CD4-positive, CD25-positive, alpha-beta regulatory T cell (primary cell): ENCODE data around the gene PCSK5. TPM values are rescaled to one million over a fixed set of nuclear protein-coding genes. Genes with fewer than 3 reads are reported as not detected.

Experiments
- ATAC-seq, 2 donors: fragments of 150-1000 bp; cut with Tn5 transposase; one replicate each; pipeline ENCODE4 v1.10.0; 2021; ENCODE audit warnings: low read depth in 2 of 2, moderate number of reproducible peaks in 2 of 2, moderate library complexity in 1 of 2
- DNase-seq, 3 donors: peaks; one replicate each; pipeline versions ENCODE4 v3.0.0 to v3.0.0-alpha.2; 2012 to 2022; ENCODE audit warnings: mixed read lengths in 1 of 3
- H3K27ac ChIP-seq: one replicate; pipeline ENCODE4 v1.7.0; 2013; ENCODE audit warnings: mild to moderate bottlenecking, low read length; ENCODE audit not compliant: insufficient read depth, poor library complexity, severe bottlenecking
- H3K27me3 ChIP-seq: one replicate; pipeline ENCODE4 v1.7.0; 2013; ENCODE audit warnings: low read length; ENCODE audit not compliant: control insufficient read depth, insufficient read depth
- H3K36me3 ChIP-seq: one replicate; pipeline ENCODE4 v1.7.0; 2013; ENCODE audit warnings: mild to moderate bottlenecking, low read length, moderate library complexity; ENCODE audit not compliant: control insufficient read depth, insufficient read depth
- H3K4me1 ChIP-seq: 2 replicates; pipeline ENCODE4 v1.7.0; 2013; ENCODE audit warnings: mild to moderate bottlenecking, low read length; ENCODE audit not compliant: insufficient read depth, control insufficient read depth, poor library complexity, severe bottlenecking
- H3K4me3 ChIP-seq: one replicate; pipeline ENCODE4 v1.7.0; 2013; ENCODE audit warnings: low read depth, mild to moderate bottlenecking, low read length, moderate library complexity
- H3K9me3 ChIP-seq, 2 experiments: 1 replicate in 1 of 2; 2 replicates in 1 of 2; pipeline ENCODE4 v1.7.0; 2013; ENCODE audit warnings: low read length in 2 of 2, mild to moderate bottlenecking in 1 of 2, moderate library complexity in 1 of 2; ENCODE audit not compliant: control insufficient read depth in 2 of 2
- H3K27ac Mint-ChIP-seq, 3 donors: one replicate each; pipeline ENCODE4 v1.8.0; 2020 to 2022; ENCODE audit warnings: mild to moderate bottlenecking in 3 of 3, mixed read lengths in 3 of 3, moderate library complexity in 2 of 3
- H3K27me3 Mint-ChIP-seq: one replicate; pipeline ENCODE4 v1.8.0; 2022; ENCODE audit warnings: mild to moderate bottlenecking, mixed read lengths
- H3K36me3 Mint-ChIP-seq: one replicate; pipeline ENCODE4 v1.8.0; 2020; ENCODE audit warnings: mixed read lengths
- H3K4me1 Mint-ChIP-seq, 4 donors: one replicate each; pipeline ENCODE4 v1.8.0; 2020 to 2022; ENCODE audit warnings: mixed read lengths in 4 of 4, mild to moderate bottlenecking in 1 of 4
- H3K4me3 Mint-ChIP-seq, 4 donors: one replicate each; pipeline ENCODE4 v1.8.0; 2020 to 2022; ENCODE audit warnings: mild to moderate bottlenecking in 4 of 4, mixed read lengths in 4 of 4, moderate library complexity in 3 of 4
- H3K9me3 Mint-ChIP-seq, 7 donors: one replicate each; pipeline ENCODE4 v1.8.0; 2020 to 2022; ENCODE audit warnings: mixed read lengths in 7 of 7, mild to moderate bottlenecking in 3 of 7, moderate library complexity in 2 of 7
- polyA plus RNA-seq, 4 donors: library from polyadenylated mRNA; unstranded; fragments of 300-500 nt; fragmentation: Illumina TruSeq; gene quantifications; one replicate each; pipeline ENCODE4 v1.2.3, GENCODE V29; 2021
- total RNA-seq: library from RNA; stranded (reverse); gene quantifications from one replicate; pipeline ENCODE4 v1.2.3, GENCODE V29; 2022

PCSK5 gene
- total and polyA plus RNA-seq, 5 donors from 2014 or later = 0.47 to 2.7 (median 2.0) TPM

DNA sequence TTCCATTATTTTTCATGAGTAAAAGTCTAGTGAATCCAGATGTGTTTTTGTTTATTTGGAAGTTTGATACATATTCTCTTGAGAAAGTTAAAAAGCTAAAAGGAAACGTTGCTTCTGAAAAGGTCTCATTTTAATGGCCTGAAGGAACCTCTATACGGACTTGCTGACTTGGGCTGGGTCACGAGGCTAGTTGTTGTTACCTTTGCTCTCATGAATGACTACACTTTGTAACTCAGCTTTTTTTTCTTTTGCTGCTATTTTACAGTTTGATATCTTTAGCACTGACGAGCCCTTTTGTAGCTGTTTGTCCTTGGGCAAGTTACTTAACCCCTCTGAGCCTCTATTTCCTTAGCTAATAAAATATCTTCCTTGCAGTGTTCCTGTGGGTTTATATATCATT lies 211.5 kb downstream of the PCSK5 start:
- H3K9me3 ChIP-seq = no peaks in the 10 kb centered on the region
- no peak overlapping the region for H3K4me3 ChIP-seq
- no peak overlapping the region for H3K4me3 Mint-ChIP-seq
- H3K27ac ChIP-seq = no peak overlapping the region
- H3K4me1 ChIP-seq = no peaks in the 10 kb centered on the region
- H3K36me3 Mint-ChIP-seq = peaks cover 9% of the 10 kb centered on the region
- peaks cover 0 to 2% (median 0%) of the 10 kb centered on the region in 7 donors for H3K9me3 Mint-ChIP-seq
- H3K27me3 ChIP-seq = no peaks in the 10 kb centered on the region
- H3K4me1 Mint-ChIP-seq = peaks cover 0 to 3% (median under 1%) of the 10 kb centered on the region in 4 donors
- ATAC-seq = no peak
- H3K36me3 ChIP-seq = no peaks in the 10 kb centered on the region
- no peak overlapping the region for H3K27ac Mint-ChIP-seq
- DNase-seq = no peak
- H3K27me3 Mint-ChIP-seq = peaks cover 4% of the 10 kb centered on the region

DNA sequence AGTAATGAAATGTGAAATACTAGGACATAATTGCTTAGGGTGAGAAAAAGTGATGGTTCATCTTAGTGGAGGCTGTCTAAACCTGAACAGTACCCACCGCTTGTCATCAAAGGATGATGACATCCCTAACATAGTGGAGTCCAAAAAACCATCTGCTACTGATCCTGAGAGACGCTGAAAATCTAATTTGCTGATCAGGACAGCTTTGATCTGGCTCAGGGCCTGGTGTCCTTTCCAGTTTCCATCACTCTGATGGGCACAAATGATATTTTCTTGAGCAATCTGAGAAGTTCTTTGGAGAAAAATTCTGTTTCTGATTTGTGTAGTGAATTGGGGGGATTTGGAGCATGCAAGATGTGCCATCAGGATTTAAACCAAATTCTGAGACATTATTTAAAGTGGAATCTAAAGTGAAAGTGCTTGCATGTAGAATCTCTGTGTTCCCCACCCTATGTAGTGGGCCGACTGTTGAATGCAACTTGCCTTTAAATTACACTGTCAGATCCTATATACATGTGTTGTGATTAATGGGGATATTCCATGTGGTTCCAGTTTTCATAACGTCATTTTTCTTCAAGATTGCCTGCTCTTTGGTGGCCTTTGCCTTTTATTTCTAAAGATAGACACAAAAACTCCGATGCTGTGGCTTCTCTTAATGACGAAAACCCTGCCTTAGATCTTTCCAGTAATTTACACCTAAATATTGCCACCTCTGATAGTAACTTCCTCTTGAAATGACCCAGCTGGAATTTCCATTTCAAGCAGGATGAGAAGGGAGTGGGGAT lies 213.2 kb downstream of the PCSK5 start:
- Histone ChIP-seq H3K27me3 (no peaks in the 10 kb centered on the region), H3K4me3 (no peak overlapping the region), H3K4me1 (no peaks in the 10 kb centered on the region), H3K9me3 (no peaks in the 10 kb centered on the region), H3K27ac (no peak overlapping the region), H3K36me3 (no peaks in the 10 kb centered on the region)
- peaks cover 11% of the 10 kb centered on the region for H3K36me3 Mint-ChIP-seq
- no peak overlapping the region for H3K27ac Mint-ChIP-seq
- H3K27me3 Mint-ChIP-seq = peaks cover 4% of the 10 kb centered on the region
- H3K4me1 Mint-ChIP-seq = peaks cover 0 to 3% (median under 1%) of the 10 kb centered on the region in 4 donors
- no peak for ATAC-seq
- no peak for DNase-seq
- H3K9me3 Mint-ChIP-seq = peaks cover 0 to 2% (median 0%) of the 10 kb centered on the region in 7 donors
- H3K4me3 Mint-ChIP-seq = no peak overlapping the region

GRCh38 chr9:76107482-76107881 lies 217.0 kb downstream of the PCSK5 start:
- no peaks in the 10 kb centered on the region for H3K36me3 ChIP-seq
- H3K4me3 Mint-ChIP-seq = no peak overlapping the region
- no peak overlapping the region for H3K4me3 ChIP-seq
- peaks cover 0 to 2% (median 0%) of the 10 kb centered on the region in 7 donors for H3K9me3 Mint-ChIP-seq
- no peak overlapping the region for H3K27ac Mint-ChIP-seq
- ATAC-seq (no peak), DNase-seq (no peak)
- H3K4me1 Mint-ChIP-seq = no peaks in the 10 kb centered on the region
- H3K9me3 ChIP-seq = no peaks in the 10 kb centered on the region
- no peaks in the 10 kb centered on the region for H3K4me1 ChIP-seq
- H3K36me3 Mint-ChIP-seq = peaks cover 14% of the 10 kb centered on the region
- no peak overlapping the region for H3K27ac ChIP-seq
- peaks cover 4% of the 10 kb centered on the region for H3K27me3 Mint-ChIP-seq
- no peaks in the 10 kb centered on the region for H3K27me3 ChIP-seq

DNA sequence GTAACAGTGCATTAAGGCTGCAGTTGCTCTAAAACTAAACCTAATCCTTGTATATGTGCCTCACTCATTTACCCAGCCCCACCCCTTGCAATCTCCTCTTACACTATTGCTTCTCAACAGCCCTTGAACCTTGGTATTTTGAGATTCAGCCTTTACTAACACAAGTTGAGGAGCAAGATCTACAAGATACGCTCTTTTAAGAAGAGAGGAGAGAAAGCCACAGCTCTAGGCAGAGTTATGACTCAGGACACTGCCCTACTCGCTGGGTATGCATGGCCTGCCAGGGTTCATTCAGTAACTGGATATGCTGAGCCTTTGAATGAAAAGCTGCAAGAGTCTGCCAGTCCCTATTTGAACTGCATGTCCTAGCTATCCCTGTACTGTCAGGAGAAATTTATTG lies 219.5 kb downstream of the PCSK5 start:
- Mint-ChIP-seq H3K4me3 (no peak overlapping the region), H3K27ac (no peak overlapping the region), H3K27me3 (no peaks in the 10 kb centered on the region), H3K36me3 (peaks cover 5% of the 10 kb centered on the region), H3K4me1 (no peaks in the 10 kb centered on the region), H3K9me3 (no peaks in the 10 kb centered on the region)
- Histone ChIP-seq H3K4me1 (no peaks in the 10 kb centered on the region), H3K27ac (no peak overlapping the region), H3K36me3 (no peaks in the 10 kb centered on the region), H3K27me3 (no peaks in the 10 kb centered on the region), H3K9me3 (no peaks in the 10 kb centered on the region), H3K4me3 (no peak overlapping the region)
- ATAC-seq = no peak
- no peak for DNase-seq

- H3K4me1 Mint-ChIP-seq = no peaks in the 10 kb centered on the region
- peaks cover 3% of the 10 kb centered on the region for H3K27me3 Mint-ChIP-seq
- H3K9me3 Mint-ChIP-seq = no peaks in the 10 kb centered on the region
- Histone ChIP-seq H3K36me3 (no peaks in the 10 kb centered on the region), H3K9me3 (no peaks in the 10 kb centered on the region), H3K27me3 (no peaks in the 10 kb centered on the region), H3K4me1 (no peaks in the 10 kb centered on the region), H3K4me3 (no peak overlapping the region), H3K27ac (no peak overlapping the region)
- DNase-seq = no peak
- H3K27ac Mint-ChIP-seq = no peak overlapping the region
- no peak for ATAC-seq
- H3K4me3 Mint-ChIP-seq = no peak overlapping the region
- peaks cover 5% of the 10 kb centered on the region for H3K36me3 Mint-ChIP-seq
Measured at GRCh38 chr9:76112151-76112550, 221.7 kb downstream of the PCSK5 start.

- ATAC-seq = no peak
- no peaks in the 10 kb centered on the region for H3K4me1 Mint-ChIP-seq
- Histone ChIP-seq H3K36me3 (no peaks in the 10 kb centered on the region), H3K27me3 (no peaks in the 10 kb centered on the region), H3K27ac (no peak overlapping the region), H3K4me1 (no peaks in the 10 kb centered on the region), H3K4me3 (no peak overlapping the region), H3K9me3 (no peaks in the 10 kb centered on the region)
- H3K27me3 Mint-ChIP-seq = peaks cover 4% of the 10 kb centered on the region
- no peaks in the 10 kb centered on the region for H3K9me3 Mint-ChIP-seq
- no peak for DNase-seq
- H3K27ac Mint-ChIP-seq = no peak overlapping the region
- H3K36me3 Mint-ChIP-seq = no peaks in the 10 kb centered on the region
- no peak overlapping the region for H3K4me3 Mint-ChIP-seq
Measured at GRCh38 chr9:76114144-76114543, 223.7 kb downstream of the PCSK5 start.

- H3K4me3 Mint-ChIP-seq = no peak overlapping the region
Measured at GRCh38 chr9:76115396-76115795, 224.9 kb downstream of the PCSK5 start.

DNA sequence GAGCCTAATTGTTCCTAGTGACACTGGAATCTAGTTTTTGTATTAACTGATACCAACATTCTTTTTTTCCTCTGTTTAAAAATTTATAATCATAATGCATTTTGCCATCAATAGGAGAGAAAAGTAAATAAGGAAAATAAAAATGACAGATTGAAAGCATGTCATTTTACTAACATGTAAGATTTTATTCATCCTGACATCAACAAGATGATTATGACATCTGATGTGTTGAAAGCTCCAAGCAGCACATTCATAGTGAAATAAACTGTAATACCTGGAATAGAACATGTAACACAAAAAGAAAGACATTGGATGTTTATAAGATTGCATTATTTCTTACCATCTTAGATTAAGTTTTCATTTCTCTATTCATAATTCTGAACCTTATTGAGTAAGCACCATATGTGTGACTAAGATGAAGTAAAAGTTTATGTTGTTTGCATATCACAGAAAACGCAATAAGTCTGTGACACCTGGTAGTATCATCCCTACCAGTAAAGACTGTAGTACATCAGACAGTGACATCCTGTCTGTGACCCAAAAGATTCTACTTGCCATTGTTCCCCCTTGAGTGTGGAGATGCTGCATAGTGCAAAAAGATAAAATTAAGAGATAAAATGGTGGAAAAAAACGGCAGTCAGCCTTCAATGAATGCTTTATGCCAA lies 225.6 kb downstream of the PCSK5 start:
- DNase-seq (no peak), ATAC-seq (no peak)
- Histone ChIP-seq H3K27ac (no peak overlapping the region), H3K4me1 (no peaks in the 10 kb centered on the region), H3K27me3 (no peaks in the 10 kb centered on the region), H3K36me3 (no peaks in the 10 kb centered on the region), H3K9me3 (no peaks in the 10 kb centered on the region), H3K4me3 (no peak overlapping the region)
- no peak overlapping the region for H3K27ac Mint-ChIP-seq
- no peaks in the 10 kb centered on the region for H3K9me3 Mint-ChIP-seq
- no peaks in the 10 kb centered on the region for H3K4me1 Mint-ChIP-seq
- H3K4me3 Mint-ChIP-seq = no peak overlapping the region
- H3K36me3 Mint-ChIP-seq = no peaks in the 10 kb centered on the region
- peaks cover 4% of the 10 kb centered on the region for H3K27me3 Mint-ChIP-seq

More at GRCh38 chr9:76115396-76115795, 224.9 kb downstream of the PCSK5 start:
- no peaks in the 10 kb centered on the region for H3K4me1 ChIP-seq
- no peaks in the 10 kb centered on the region for H3K36me3 ChIP-seq
- H3K27me3 Mint-ChIP-seq = peaks cover 4% of the 10 kb centered on the region
- no peak overlapping the region for H3K27ac Mint-ChIP-seq
- no peak overlapping the region for H3K4me3 ChIP-seq
- no peaks in the 10 kb centered on the region for H3K27me3 ChIP-seq
- H3K9me3 ChIP-seq = no peaks in the 10 kb centered on the region
- no peaks in the 10 kb centered on the region for H3K9me3 Mint-ChIP-seq
- no peaks in the 10 kb centered on the region for H3K36me3 Mint-ChIP-seq
- no peak for ATAC-seq
- H3K4me1 Mint-ChIP-seq = no peaks in the 10 kb centered on the region
- H3K27ac ChIP-seq = no peak overlapping the region
- no peak for DNase-seq
